HL-60 (cell line): ENCODE measurements around the gene LRMDA.

ENCODE experiments used
- DNase-seq, 2 experiments: peaks; one replicate each; pipeline ENCODE4 v3.0.0-alpha.2; 2010 to 2020; ENCODE audit warnings: low read depth in 1 of 2, low spot score in 1 of 2
- H3K27ac ChIP-seq: fragments of 250-450 bp; sonication (Bioruptor Pico); replicated peaks from 2 replicates; pipeline ENCODE4 v1.5.1; 2020; ENCODE audit warnings: mild to moderate bottlenecking, moderate library complexity
- H3K27me3 ChIP-seq: fragments of 250-450 bp; sonication (Bioruptor Pico); 2 replicates; pipeline ENCODE4 v1.5.1; 2021; ENCODE audit warnings: mild to moderate bottlenecking, moderate library complexity; ENCODE audit not compliant: insufficient read depth, poor library complexity, severe bottlenecking
- H3K4me3 ChIP-seq: replicated peaks from 2 replicates; pipeline ENCODE4 v1.5.1; 2011; ENCODE audit warnings: mild to moderate bottlenecking, control low read depth, low read length; ENCODE audit not compliant: insufficient read depth
- GABPA ChIP-seq: IDR thresholded peaks from 2 replicates; pipeline ENCODE4 v1.6.1; 2012; ENCODE audit warnings: low read depth
- POLR2AphosphoS5 ChIP-seq: IDR thresholded peaks from 2 replicates; pipeline ENCODE4 v1.6.1; 2012; ENCODE audit warnings: low read depth
- REST ChIP-seq: IDR thresholded peaks from 2 replicates; pipeline ENCODE4 v1.6.1; 2012; ENCODE audit warnings: low read depth; ENCODE audit not compliant: insufficient replicate concordance
- SPI1 ChIP-seq: IDR thresholded peaks from 2 replicates; pipeline ENCODE4 v1.6.1; 2012; ENCODE audit warnings: low read depth, mild to moderate bottlenecking, borderline replicate concordance
- TF ChIP-seq, protein P1 (sequence below): IDR thresholded peaks from one replicate; pipeline ENCODE4 v1.5.1; 2011; ENCODE audit warnings: low read length, control low read depth, inconsistent platforms; ENCODE audit not compliant: insufficient read depth

The LRMDA gene

GRCh38 chr10:75632805-75633462 lies 201.5 kb downstream of the LRMDA start:
- no peak overlapping the region for H3K27ac ChIP-seq
- no peak overlapping the region for H3K4me3 ChIP-seq
- TF ChIP-seq GABPA (no peak), SPI1 (no peak), REST (no peak), POLR2AphosphoS5 (no peak)
- TF ChIP-seq, protein P1, sequence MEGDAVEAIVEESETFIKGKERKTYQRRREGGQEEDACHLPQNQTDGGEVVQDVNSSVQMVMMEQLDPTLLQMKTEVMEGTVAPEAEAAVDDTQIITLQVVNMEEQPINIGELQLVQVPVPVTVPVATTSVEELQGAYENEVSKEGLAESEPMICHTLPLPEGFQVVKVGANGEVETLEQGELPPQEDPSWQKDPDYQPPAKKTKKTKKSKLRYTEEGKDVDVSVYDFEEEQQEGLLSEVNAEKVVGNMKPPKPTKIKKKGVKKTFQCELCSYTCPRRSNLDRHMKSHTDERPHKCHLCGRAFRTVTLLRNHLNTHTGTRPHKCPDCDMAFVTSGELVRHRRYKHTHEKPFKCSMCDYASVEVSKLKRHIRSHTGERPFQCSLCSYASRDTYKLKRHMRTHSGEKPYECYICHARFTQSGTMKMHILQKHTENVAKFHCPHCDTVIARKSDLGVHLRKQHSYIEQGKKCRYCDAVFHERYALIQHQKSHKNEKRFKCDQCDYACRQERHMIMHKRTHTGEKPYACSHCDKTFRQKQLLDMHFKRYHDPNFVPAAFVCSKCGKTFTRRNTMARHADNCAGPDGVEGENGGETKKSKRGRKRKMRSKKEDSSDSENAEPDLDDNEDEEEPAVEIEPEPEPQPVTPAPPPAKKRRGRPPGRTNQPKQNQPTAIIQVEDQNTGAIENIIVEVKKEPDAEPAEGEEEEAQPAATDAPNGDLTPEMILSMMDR, result no peak
- no peak for DNase-seq
- H3K27me3 ChIP-seq, result no peaks in the 10 kb centered on the region

GRCh38 chr10:75633568-75633967 lies 202.1 kb downstream of the LRMDA start:
- Histone ChIP-seq H3K27ac (no peak overlapping the region), H3K27me3 (no peaks in the 10 kb centered on the region), H3K4me3 (no peak overlapping the region)
- TF ChIP-seq SPI1, result no peak
- TF ChIP-seq, protein P1, result no peak
- no peak for TF ChIP-seq GABPA
- TF ChIP-seq REST, result no peak
- no peak for TF ChIP-seq POLR2AphosphoS5
- no peak for DNase-seq

DNA sequence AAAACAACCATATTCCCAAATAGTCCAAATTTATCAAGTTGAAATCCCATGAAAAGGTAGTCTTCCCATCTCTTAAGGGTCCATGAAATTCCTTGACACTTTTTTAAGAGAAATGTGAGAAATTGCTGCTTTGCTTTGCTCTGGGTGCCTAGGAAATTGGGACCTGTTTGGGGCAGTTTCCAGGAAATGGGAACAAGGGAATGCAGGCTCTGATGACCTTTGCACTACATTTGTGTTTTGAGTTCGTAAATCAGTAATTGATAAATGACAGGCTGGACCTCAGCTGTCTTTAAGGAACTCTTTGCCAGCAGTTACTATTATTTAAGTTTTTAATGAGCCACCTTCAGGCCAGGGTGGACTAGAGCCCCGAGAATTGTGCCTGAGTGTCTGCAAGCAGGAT lies 203.5 kb downstream of the LRMDA start:
- H3K4me3 ChIP-seq, result no peak overlapping the region

More for the DNA sequence above, 203.5 kb downstream of the LRMDA start:
- no peaks in the 10 kb centered on the region for H3K27me3 ChIP-seq
- H3K27ac ChIP-seq, result no peak overlapping the region
- DNase-seq, result no peak
- TF ChIP-seq, protein P1, result no peak
- TF ChIP-seq SPI1, result no peak
- no peak for TF ChIP-seq REST
- no peak for TF ChIP-seq GABPA
